ENCODE measurements around the gene RARA.

Gene RARA

DNA sequence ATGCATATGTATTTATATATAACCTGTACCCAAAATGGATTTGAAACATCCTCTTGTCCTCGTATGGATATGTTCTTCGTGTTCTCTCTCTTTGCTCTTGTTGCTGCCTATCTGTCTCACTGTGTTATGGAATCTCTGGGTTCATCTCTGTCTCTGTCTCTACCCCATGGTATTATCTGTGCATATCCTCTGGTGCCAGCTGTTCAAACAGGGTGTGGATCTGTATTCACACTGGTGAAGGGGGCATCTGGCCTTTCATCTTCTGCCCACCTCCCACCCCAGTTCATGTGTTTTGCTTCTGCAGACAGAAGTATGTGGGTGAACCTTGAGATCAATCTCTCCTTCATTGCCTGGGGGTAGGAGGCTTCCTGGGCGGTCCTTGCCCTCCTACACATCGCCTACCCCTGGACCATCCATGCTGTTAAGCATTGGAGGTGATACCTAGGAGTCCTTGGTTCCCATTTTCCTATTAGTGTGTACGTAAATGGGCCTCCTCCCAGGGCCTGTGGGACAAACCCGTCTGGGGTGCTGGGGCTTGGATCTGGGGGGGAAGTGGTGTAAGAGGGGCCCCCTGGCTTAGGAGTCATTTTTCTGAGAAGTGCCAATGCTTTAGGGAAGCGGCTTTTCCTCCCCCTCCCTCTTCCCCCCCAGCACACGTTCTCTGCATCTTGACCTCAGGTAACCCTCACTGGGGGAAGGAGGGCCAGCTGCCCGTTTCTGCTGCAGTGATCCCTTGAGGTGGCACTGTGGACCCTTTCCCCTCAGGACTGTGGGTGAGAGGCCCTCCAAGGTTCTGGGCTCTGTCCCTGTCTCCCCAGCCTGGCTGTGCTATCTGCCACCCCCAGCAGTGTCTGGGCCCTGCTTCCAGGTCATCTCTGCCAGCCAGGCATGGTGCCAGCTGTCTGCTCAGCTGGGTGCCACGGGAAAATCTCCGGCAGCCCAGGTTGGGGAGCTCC, 21.1 kb downstream of the RARA start:
- no peak for DNase-seq (ENCODE audit: low read depth in 2 of 2)

DNA sequence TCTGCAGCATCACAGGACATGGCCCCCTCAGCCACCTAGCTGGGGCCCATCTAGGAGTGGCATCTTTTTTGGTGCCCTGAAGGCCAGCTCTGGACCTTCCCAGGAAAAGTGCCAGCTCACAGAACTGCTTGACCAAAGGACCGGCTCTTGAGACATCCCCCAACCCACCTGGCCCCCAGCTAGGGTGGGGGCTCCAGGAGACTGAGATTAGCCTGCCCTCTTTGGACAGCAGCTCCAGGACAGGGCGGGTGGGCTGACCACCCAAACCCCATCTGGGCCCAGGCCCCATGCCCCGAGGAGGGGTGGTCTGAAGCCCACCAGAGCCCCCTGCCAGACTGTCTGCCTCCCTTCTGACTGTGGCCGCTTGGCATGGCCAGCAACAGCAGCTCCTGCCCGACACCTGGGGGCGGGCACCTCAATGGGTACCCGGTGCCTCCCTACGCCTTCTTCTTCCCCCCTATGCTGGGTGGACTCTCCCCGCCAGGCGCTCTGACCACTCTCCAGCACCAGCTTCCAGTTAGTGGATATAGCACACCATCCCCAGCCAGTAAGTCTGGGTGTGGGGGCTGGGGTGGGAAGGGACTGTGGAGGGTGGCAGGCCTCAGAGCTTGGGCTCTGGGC, 22.0 kb downstream of the RARA start:
- DNase-seq (ENCODE audit: low read depth in 2 of 2): no peak

DNA sequence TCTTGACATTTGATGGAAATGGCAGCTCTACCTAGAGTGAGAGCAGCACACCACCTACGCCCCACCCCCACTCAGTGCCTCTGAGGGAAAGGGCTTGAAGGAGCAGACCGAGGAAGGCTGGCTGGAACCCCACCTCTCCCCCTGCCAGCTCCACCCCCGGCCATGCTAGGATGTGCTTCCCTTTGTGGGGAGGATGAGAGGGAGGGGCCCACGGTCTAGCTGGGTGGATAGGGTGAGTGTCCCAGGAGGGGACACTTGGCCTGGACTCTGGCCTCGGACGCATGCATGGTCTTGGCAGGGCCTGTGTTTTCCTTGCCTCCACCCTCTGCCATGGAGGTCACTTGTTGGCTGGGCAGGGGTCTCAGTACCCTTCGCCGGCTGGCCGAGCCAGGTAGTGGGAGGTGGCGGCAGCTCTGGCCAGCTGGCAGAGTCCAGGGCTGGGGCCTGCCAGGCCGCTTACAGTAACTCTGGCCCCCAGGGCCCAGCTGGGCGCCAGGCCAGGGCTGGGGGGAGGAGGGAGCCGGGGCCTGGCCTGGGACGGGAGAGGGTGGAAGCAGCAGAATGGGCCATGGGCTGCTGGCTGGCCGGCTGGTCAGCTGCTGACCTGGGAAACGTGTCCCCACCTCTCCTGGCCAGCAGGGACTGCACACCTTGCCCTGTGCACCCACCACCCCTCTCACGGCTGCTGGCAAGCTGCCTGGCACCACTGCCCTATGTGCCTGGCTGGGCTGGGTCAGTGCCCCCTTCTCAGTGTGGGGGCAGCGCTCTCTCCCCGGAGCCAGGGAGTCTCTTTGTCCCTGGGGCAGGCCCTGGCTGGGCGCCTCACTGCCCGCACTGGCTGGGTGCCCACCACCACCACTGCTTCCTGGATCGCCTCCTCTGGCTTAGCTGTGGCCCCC, 23.0 kb downstream of the RARA start:
- DNase-seq (ENCODE audit: low read depth in 2 of 2): no peak

DNA sequence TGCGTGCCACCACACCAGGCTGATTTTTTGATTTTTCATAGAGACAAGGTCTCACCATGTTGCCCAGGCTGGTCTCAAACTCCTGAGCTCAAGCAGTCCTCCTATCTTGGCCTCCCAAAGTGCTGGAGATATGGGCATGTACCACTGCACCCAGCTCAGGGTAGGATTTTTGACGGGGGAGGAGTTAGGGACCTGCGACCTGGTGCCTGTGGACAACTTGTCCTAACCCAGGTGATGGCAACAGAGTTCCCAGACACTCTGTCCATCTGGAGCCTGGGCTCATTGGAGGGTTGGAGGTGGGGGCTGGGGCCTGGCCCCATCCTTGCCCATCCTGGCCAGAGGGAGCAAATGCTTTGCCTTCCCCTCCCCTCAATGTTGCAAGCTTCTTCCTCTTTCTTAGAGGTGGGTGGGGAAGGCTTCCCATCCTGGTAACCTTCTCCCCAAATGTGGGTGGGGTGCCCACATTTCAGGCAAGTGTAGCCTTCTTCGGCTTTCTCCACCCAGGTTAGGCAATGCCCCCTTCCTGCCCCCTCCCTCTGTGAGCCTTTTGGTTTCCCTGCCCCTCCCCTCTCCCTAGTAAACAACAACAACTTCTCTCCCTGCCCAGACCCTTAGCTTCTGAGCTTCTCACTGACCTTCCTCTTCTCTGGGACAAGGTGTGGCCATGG, 24.9 kb downstream of the RARA start:
- no peak for DNase-seq (ENCODE audit: low read depth in 2 of 2)

DNA sequence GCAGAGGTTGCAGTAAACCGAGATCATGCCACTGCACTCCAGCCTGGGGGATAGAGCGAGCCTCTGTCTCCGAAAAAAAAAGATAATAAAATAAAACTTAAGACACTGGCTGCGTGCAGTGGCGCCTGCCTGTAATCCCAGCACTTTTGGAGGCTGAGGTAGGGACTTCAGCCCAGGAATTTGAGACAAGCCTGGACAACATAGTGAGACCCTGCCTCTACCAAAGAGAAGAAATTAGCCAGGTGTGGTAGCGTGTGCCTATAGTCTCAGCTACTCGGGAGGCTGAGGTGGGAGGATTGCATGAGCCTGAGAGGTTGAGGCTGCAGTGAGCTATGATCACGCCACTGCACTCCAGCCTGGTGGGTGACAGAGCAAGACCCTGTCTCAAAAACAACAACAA, 26.6 kb downstream of the RARA start:
- DNase-seq (ENCODE audit: low read depth in 2 of 2): no peak

DNA sequence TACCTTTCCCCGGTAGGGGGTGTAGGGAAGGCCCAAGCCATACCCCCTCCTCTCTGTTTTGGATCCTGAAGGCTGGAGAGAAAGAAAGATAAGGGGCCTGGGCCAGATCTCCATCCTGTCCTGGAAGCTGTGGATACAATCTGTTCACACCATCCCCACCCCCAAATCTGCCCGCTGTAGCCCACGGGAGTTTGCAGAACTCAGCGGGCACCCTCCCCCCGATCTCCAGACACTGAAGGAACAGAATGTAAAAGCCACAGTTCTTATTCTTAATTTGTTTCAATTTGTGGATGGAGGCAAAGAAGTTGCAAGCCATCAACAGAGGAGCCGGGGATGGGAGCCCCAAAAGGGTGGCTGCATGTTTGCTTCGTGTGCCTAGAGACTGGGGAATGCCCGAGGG, 28.4 kb downstream of the RARA start:
- DNase-seq (ENCODE audit: low read depth in 2 of 2): no peak

DNA sequence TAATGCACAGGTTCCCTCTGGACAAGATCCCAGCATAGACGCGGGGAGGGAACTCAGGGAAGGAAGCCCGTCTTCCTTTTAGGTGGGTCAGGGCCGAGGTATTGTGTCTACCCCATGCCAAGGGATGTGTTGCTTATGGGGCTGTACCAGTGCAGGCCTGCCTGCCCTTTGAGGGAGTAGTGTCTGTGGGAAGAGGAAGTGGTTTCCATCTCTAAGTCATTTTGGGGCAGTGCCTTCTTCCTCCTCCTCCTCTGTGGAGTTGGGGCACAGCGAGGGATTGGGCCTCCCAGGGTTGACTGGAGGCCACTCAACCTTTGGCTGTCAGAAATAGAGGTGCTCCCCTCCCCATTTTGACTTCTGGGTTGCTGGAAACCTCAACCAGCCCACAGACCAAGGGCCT, 29.1 kb downstream of the RARA start:
- DNase-seq (ENCODE audit: low read depth in 2 of 2): no peak

DNA sequence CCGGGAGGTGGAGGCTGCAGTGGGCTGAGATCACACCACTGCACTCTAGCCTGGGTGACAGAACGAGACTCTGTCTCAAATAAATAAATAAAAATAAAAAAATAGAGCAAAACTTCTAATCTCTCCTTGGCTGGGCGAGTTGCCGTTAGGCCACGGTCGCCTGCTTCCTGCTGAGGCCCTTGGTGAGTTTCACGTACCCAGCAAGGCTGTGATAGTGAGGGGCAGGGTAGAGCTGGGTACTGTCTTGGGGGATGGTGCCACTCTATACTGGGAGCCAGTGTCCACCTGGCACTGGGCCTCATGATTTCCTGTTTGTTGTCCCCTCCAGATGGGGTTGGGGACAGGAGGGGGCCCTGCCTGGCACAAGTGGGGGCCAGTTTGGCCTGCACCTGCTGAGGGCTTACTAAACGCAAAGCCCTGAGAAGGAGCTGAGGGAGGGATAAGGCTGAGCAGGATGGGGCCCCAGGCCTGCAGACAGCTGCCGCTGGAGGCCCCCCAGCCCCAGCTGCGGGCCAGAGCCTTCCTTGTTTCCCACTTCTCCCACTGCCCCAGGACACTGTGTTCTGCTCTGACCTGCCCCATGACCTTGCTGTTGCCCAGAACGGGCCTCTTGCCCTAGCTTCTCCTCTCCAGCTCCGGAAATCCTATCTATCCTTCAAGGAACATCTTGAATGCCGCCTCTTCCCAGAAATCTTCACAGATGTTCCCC, 30.1 kb downstream of the RARA start:
- no peak for DNase-seq (ENCODE audit: low read depth in 2 of 2)

DNA sequence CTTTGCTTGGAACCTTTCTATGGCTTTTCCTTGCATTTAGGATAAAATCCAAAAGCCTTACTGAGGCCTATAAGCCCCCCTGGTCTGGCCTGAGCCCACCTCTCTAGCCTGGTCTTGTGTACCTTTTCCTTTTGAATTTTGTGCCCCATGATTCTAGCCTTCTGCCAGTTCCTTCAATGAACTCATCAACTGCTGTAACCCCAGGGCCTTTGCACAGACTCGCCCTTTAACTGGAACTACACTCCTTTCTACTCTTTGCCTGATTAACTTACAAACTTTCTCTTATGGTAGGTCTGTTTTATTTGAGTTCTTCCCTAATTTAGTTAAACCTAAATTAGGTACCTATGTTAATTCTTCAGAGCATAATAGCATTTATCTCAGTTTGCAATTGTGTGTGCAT, 31.3 kb downstream of the RARA start:
- DNase-seq (ENCODE audit: low read depth in 2 of 2): no peak

DNA sequence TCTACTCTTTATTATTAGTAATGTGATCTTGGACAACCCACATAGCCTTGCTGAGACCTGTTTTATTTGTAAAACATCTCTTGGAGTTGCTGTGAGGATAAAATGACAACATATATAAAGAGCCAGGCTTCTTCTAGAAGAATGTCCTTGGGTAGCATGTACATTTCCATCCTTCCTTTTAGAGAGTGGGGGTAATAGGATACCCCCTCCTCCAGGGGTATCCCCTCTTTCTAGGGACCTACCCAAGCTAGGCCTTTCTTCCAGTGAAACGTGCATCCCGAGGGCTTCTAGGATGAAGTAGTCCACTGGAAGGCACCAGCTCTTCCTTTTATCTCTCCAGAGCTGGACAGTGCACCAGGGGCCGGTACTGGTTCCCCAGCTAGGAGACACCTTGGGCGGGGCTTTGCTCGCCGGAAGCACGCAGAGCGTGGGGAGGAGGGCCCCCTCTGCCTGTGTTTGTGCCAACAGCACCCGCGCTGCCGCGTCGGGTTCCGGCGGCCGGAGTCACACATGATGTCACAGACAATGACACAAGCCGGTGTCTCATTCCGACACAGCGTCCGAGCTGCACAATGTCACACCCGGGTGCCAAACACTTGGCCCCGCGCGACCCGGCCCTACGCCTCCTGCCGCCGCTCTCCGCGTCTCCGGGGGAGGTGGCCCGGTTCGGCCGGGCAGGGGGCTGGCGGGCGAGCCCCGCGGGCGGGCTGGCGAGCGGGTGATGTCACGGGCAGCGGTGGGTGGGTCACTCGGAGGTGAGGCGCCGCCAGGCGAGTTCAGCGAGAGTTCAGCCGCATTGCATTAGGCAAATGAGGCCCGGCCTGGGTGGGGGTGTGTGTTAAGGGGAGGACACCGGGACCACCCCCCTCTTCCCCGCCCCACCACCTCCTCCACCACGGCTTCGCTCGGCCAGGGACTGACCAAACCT, 32.2 kb downstream of the RARA start:
- peak; percentile 79 to 83 for DNase-seq (ENCODE audit: low read depth in 2 of 2)

DNA sequence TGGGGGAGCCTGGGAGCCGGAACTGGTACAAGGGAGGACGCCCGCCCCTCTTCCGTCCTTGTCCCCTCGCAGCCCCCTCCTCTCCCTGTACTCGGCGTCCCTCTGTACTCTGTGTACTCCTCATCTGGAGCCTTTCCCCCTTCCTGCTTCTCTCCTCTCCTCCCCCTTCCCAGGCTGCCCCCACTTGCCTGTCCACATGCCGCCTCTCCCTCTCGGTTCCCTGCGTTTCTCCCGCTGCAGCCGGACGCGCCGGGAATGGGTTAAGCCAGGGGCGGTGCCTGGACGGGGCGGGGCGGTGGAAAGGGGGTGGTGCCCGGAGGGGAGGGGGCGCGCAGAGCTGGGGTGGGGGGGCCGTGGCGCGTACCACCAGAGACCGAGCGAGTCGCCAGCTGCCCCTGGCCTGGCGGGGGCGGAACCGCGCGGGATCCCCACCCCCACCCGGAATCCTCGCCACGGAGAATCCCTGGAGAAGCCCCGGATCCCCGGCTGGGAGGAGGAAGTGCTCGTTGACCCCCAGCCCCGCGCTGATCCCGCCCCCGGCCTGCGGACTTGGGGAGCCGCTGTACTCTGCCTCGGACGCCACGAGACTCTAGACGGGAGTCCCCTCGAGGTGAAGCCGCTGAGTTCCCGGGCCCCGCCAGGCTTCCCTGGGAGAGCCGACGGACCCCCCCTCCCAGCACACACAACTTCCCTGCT, 33.0 kb downstream of the RARA start:
- DNase-seq (ENCODE audit: low read depth in 2 of 2): no peak

DNA sequence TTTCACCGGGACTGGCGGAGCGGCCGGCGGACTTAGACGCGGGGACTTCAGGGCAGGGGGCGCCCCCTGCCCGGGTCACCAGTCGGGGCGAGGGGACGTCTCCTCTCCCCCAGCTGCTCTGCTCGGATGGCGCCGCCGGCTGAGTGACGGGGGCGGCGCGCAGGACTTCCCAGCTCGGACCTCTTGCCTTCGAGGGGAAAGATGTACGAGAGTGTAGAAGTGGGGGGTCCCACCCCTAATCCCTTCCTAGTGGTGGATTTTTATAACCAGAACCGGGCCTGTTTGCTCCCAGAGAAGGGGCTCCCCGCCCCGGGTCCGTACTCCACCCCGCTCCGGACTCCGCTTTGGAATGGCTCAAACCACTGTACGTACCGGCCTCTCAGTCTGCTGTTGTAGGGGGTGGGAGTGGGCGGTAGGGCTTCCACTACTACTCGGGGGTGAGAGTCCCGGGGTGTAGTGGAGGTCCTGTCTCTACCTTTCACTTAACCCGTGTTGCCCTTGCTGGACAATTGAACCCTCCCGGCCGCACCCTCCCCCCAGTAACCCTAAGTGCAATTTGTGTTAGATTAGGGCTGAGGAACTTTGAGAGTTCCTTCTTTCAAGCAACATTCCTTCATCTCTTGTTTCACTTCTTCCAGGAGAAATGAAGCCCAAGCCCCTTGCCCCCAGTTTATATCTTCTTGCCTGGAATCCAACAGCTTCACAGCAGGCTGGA, 33.7 kb downstream of the RARA start:
- DNase-seq (ENCODE audit: low read depth in 2 of 2): no peak

DNA sequence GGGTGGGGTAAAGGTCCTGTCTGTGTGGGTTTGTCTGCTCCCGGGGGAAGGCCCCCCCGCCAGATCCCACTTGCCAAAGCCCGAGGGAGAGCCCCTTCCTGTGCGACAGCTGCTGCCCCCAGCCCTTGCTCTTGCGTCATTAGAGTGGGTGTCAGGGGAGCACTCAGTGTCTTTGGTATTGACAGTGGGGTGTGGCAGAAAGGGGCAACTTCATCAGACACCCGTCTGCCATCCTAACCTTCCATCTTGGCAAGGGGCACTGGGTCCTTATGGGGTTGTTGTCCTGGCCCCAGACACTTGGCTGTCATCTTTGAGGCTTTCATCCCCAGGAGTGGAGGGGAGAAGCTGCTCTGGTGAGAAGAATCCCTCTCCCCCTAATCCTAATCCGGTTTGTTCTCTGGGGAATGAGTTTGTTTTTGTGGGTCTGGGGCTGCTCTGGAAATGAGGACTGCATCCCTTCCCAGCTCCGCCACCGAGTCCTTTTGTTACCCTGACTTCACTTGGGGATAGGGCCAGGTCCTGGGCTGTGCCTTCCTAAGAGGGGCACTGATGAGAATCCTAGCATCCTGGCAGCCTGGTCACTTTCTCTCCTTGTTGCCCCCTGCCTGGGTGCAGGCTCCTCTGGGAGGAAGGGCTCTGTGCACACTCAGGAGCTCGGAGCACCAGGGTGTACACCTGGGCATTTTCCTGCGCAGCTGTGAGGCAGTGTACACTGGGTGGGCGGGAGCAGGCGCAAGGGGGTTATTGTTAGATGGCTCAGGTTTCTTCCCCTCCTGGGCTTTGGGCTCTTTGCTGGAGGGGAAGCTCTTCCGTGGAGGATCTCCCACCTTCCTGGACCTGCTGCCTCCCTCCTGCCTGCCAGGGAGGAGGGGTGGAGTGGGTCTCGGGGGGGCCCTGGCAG, 34.5 kb downstream of the RARA start:
- DNase-seq (ENCODE audit: low read depth in 2 of 2): no peak

DNA sequence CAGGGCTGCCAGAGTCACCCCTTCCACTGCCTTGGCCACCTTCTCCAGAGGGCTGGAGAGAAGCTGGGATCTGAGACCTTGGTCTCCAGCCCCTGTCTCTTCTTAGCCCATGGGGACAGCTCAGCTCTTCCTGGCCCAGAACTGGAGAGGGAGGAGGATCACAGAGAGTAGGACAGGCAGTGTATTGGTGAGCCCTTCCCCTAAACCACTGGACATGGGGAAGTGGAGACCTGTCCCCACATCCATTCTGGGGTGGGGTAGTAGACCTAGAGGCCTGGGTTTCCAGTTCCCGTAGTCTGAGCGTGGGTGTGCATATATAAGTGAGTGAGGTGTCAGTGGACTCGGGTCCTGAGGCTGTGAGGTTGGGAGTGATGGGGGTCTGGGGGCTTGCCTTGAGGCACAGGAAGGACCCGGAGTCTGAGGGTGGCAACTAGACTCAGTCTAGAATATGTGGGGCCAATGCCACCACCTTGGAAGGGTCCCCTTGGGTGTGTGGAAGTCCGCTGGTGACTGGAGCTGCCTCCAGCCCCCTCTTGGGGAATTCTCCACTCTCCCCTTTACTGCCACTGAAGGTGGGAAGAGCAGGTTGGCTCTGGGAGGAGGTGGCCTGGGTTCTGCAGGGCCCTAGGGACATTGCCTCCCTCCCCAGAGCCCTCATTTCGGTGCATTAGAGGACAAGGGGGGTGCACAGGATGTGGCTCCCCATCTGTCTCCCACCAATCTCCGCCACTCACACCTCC, 35.6 kb downstream of the RARA start:
- DNase-seq (ENCODE audit: low read depth in 2 of 2): no peak

DNA sequence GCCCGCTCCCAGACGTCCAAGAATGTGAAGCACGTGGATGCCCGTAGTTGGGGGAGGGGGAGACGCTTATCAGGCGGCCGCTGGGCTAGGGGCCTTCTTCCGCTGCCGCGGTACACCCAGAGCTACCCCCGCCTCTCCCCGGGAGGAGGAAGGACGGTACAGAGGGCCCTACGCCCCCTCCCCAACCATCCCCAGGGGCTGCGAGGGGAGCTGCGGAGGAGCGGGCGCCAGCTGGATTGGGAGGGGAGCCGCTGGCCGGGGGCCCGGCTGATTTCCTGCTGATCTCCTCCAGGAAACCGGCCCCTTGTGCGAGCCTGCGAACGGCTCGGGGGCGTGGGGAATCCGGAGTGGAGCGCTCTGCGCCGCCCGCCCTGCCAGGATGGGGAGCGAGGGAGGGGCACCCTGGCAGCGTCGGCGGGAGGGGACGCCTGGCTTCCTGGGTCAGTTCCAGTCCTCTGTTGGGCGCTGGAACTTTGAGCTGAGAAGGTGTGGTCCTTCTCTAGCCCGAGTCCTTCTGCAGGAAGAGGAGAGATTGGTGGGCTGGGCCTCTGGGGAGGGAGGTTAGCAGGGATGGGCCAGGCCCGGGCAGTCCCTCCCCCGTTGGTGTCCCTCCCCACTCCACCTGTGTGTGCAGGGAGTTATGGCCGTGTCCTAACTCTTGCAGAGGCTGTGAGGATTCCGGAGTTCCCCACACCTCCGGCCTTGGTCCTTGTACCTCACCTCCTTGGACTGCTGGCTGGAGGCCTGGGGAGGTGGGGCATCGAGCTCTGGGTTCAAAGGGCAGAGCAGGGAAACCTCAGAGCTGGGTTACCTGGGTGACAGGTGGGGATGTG, 36.4 kb downstream of the RARA start:
- no peak for DNase-seq (ENCODE audit: low read depth in 2 of 2)

Measured in stimulated activated CD4-positive, alpha-beta T cell treated with anti-CD3 and anti-CD28 coated beads, Interleukin-15, amount 100 ng/mL, for 48 hours (primary cell).